ENCODE measurements around the gene WNT5B.
"Not testable (repeated sequence)": the region's sequence is repeated elsewhere in the genome, so short reads cannot be mapped to it uniquely, and the experiment has no call there.

Gene WNT5B

DNA sequence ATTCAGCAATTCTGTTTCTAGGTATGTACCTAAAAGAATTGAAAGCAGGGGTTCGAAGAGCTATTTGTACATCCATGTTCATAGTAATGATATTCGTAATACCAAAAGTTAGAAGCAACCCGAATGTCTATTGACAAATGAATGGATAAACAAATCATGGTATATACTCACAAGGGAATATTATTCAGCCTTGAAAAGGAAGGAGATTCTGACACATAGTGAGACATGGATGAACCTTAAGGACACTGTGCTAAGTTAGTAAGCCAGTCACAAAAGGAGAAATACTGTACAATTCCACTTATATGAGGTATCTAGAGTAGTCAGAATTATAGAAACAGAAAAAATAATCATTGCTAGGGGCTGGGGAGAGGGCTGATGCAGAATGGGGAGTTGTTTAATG lies 30.3 kb upstream of the WNT5B start:
- DNase-seq (ENCODE audit: low read depth in 2 of 2), result no peak
- H3K4me3 ChIP-seq (replicated peaks in 1 of 2; ENCODE audit: low read depth in 2 of 2, low read length in 2 of 2), result no peak overlapping the region
- TF ChIP-seq, protein P1, sequence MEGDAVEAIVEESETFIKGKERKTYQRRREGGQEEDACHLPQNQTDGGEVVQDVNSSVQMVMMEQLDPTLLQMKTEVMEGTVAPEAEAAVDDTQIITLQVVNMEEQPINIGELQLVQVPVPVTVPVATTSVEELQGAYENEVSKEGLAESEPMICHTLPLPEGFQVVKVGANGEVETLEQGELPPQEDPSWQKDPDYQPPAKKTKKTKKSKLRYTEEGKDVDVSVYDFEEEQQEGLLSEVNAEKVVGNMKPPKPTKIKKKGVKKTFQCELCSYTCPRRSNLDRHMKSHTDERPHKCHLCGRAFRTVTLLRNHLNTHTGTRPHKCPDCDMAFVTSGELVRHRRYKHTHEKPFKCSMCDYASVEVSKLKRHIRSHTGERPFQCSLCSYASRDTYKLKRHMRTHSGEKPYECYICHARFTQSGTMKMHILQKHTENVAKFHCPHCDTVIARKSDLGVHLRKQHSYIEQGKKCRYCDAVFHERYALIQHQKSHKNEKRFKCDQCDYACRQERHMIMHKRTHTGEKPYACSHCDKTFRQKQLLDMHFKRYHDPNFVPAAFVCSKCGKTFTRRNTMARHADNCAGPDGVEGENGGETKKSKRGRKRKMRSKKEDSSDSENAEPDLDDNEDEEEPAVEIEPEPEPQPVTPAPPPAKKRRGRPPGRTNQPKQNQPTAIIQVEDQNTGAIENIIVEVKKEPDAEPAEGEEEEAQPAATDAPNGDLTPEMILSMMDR (IDR thresholded peaks at IDR 0.05; ENCODE audit: low read depth, low read length), result no peak

DNA sequence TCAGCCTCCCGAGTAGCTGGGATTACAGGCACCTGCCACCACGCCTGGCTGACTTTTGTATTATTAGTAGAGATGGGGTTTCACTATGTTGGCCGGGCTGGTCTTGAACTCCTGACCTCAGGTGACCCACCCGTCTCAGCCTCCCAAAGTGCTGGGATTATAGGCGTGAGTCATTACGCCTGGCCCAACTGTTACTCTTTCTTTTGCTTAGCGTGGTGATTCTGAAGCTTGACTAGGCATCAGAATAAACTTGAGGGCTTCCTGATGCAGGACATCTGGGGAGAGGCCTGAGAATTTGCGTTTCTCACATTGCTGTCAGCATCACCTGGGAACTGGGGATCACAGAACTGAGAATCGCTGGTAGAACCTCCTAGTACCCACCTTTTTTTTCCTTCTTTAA lies 26.3 kb upstream of the WNT5B start:
- H3K4me3 ChIP-seq (replicated peaks in 1 of 2; ENCODE audit: low read depth in 2 of 2, low read length in 2 of 2); DNase-seq (ENCODE audit: low read depth in 2 of 2): not testable (repeated sequence)

DNA sequence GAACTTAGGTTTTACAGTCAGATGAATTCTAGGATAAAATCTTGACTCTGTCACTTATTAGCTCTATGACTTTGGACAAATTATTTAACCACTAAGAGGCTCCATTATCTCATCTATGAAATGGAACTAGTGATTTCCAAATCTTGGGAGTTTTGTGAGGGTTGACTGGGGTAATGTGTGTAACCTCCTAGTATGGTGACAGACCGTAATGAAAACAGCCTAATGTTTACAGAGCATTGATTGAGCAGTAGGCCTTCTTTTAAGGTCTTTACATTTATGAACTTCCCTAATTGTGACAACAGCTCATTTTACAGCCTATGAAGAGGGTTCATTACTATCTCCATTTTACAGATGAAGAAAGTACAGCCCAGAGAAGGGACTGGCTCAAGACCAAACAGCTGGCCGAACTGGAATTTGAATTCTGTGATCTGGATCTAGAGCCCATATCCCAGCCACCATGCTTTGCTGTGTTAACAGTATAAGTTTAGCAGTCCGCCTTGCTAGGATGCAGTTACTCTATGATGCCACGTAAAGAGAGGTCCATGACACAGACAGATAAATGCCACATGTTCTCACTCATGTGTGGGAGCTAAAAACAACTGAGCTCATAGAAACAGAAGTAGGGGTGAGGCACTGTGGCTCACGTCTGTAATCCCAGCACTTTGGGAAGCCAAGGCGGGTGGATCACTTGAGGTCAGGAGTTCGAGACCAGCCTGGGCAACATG lies 25.6 kb upstream of the WNT5B start:
- DNase-seq (ENCODE audit: low read depth in 2 of 2), result no peak
- TF ChIP-seq, protein P1 (IDR thresholded peaks at IDR 0.05; ENCODE audit: low read depth, low read length), result no peak
- H3K4me3 ChIP-seq (replicated peaks in 1 of 2; ENCODE audit: low read depth in 2 of 2, low read length in 2 of 2), result no peak overlapping the region

DNA sequence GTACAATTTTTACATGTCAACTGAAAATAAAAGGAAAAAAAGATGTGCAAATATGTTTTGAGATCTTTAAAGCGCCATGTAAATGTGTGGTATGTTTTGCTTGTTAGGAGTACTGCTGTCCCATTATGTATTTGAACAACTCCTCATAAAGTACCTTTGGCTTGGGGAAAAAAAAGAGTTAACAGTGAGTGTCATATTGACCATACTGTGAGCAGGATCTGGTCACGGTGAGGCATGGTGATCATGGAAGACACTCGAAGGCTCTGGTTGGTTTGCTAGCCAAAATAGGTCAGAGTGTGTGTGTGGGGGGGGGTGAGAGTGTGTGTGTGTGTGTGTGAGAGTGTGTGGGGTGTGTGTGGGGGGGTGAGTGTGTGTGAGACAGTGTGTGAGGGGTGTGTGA lies 24.6 kb upstream of the WNT5B start:
- TF ChIP-seq, protein P1 (IDR thresholded peaks at IDR 0.05; ENCODE audit: low read depth, low read length), result no peak
- no peak for DNase-seq (ENCODE audit: low read depth in 2 of 2)
- no peak overlapping the region for H3K4me3 ChIP-seq (replicated peaks in 1 of 2; ENCODE audit: low read depth in 2 of 2, low read length in 2 of 2)

DNA sequence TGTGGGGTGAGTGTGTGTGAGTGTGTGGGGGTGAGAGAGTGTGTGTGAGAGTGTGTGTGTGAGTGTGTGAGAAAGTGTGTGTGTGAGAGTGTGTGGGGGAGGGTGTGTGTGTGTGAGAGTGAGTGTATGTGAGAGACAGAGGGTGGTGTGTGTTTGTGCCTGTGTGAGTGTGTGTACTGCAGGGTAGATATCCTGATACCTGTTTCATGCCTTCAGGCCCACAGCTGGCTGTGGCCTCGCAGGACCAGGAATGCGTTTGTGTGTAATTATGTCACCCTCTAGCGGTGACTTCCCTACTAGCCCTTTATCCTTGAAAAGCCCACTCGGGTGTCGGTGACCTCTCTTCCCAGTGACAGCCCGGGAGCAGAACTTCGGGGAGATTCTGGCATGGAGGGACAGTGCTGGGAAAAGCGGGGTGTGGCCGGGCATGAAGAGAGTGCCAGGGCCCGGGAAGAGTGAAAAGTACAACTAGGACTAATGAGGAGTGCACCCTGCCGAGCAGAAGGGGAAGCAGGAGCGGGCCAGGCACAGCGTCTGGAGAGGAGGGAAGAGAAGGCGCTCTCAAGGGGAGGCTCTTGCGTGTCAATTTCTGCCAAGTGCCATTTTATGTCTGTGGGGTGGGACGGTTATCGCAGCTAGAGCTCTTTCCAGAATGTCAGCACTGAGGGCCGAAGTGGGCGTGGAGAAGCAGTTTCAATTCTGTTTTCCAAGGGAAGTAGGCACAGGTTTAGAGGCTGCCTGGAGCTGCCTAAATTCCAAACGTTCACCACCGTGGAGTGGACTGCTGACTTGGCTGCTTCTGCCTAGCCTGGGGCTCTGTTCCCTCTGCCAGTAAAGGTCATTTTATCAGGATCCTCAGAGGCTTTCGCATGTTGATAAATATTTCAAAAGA lies 23.7 kb upstream of the WNT5B start:
- DNase-seq (ENCODE audit: low read depth in 2 of 2), result peak; percentile 87 to 88
- TF ChIP-seq, protein P1 (IDR thresholded peaks at IDR 0.05; ENCODE audit: low read depth, low read length), result peak; percentile 76
- peak overlapping the region; percentile 35 to 42 for H3K4me3 ChIP-seq (replicated peaks in 1 of 2; ENCODE audit: low read depth in 2 of 2, low read length in 2 of 2)

DNA sequence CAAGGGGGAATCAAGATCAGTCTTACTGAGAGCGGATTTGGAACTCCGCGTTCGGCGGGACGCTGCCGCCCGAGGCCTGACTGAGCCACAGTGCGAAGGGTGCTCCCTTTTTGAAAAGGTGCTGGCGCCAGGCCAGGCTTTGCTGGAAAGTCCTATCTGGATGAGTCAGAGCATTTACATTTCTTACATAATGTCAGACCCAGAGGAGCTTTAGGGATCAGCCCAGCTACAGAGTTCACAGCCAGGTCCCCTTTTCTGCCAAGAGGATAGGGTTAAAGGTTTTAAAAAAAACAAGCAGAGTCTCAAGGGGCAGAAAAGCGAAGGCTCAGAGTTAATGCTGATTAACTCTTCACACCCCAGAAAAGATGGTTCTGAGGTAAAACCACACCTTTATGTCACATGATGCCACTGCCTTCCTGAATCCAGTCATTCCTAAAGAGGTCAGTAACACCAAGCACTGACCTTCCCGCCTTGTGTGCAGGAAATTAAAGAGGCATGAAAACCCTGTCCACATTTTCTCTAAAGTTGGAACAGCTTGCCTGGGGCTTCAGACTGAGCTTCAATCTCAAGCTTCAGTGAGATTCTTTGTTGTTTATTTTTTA lies 22.9 kb upstream of the WNT5B start:
- TF ChIP-seq, protein P1 (IDR thresholded peaks at IDR 0.05; ENCODE audit: low read depth, low read length), result no peak
- DNase-seq (ENCODE audit: low read depth in 2 of 2), result peak; percentile 94 to 95
- peak overlapping the region; percentile 35 to 42 for H3K4me3 ChIP-seq (replicated peaks in 1 of 2; ENCODE audit: low read depth in 2 of 2, low read length in 2 of 2)
